H54 (cell line): Measurements from ENCODE around the gene SYVN1.
A peak's percentile ranks its signal among the peaks of the same experiment; 100 is the strongest.
"Not testable (repeated sequence)": the region's sequence is repeated elsewhere in the genome, so short reads cannot be mapped to it uniquely, and the experiment has no call there.

Source experiments
- DNase-seq: peaks from one replicate; pipeline ENCODE4 v3.0.0; 2011; ENCODE audit warnings: low spot score, mixed read lengths; ENCODE audit not compliant: insufficient read length
- FAIRE-seq: peaks from 3 replicates; lab custom pipeline; 2011; peaks lifted over from hg19 to GRCh38; lab: Jason Lieb, UNC
- POLR2A ChIP-seq: IDR thresholded peaks from 2 replicates; pipeline ENCODE4 v1.6.1; 2011; ENCODE audit warnings: low read depth, mild to moderate bottlenecking, low read length

Gene SYVN1

GRCh38 chr11:65127473-65128181 is 6.7 kb downstream of the SYVN1 start:
- TF ChIP-seq POLR2A = no peak
- no peak for FAIRE-seq
- no peak for DNase-seq

- no peak for TF ChIP-seq POLR2A
- no peak for DNase-seq
- no peak for FAIRE-seq
Observed at GRCh38 chr11:65126624-65127274, 7.6 kb downstream of the SYVN1 start.

GRCh38 chr11:65125197-65126056 is 8.9 kb downstream of the SYVN1 start:
- no peak for DNase-seq
- no peak for TF ChIP-seq POLR2A
- no peak for FAIRE-seq

GRCh38 chr11:65124480-65125196 is 9.7 kb downstream of the SYVN1 start:
- DNase-seq (no peak), FAIRE-seq (no peak)
- no peak for TF ChIP-seq POLR2A

- DNase-seq = peak; percentile 97
- TF ChIP-seq POLR2A = peak; percentile 97
- peak; percentile 6 for FAIRE-seq
Observed at GRCh38 chr11:65121865-65122696, 12.2 kb downstream of the SYVN1 start, which contains the start of the genes FAU and MRPL49. FAU (minus strand) TSS chr11:65122134; CDS start chr11:65121813, 321 bp downstream. MRPL49 (plus strand) TSS chr11:65122321; CDS start chr11:65122347, 26 bp downstream.

- TF ChIP-seq POLR2A = no peak
- DNase-seq (no peak), FAIRE-seq (no peak)
Observed at GRCh38 chr11:65121447-65121864, 12.9 kb downstream of the SYVN1 start.

- FAIRE-seq = no peak
- TF ChIP-seq POLR2A = no peak
- DNase-seq = no peak
Observed at GRCh38 chr11:65120831-65121230, 13.5 kb downstream of the SYVN1 start.

GRCh38 chr11:65119670-65119995 is 14.7 kb downstream of the SYVN1 start:
- no peak for FAIRE-seq
- TF ChIP-seq POLR2A = no peak
- DNase-seq = no peak

GRCh38 chr11:65118891-65119669 is 15.2 kb downstream of the SYVN1 start:
- DNase-seq, FAIRE-seq: not testable (repeated sequence)

GRCh38 chr11:65118097-65118837 is 16.1 kb downstream of the SYVN1 start:
- TF ChIP-seq POLR2A = no peak
- FAIRE-seq = no peak
- DNase-seq = no peak
